ENCODE data around the gene SFTPA1.
"Not testable (repeated sequence)": the region's sequence is repeated elsewhere in the genome, so short reads cannot be mapped to it uniquely, and the experiment has no call there.

Gene SFTPA1

GRCh38 chr10:79563426-79563825 is 47.3 kb upstream of the SFTPA1 start:
- Histone ChIP-seq H3K9me2 (replicated peaks; ENCODE audit: insufficient read depth, low read length) (no peaks in the 10 kb centered on the region), H3F3A (ENCODE audit: insufficient read depth, low read length) (peaks cover 6% of the 10 kb centered on the region; the same call in 1 of the 2 replicates), H4K20me1 (ENCODE audit: insufficient read depth, low read length) (no peaks in the 10 kb centered on the region)

GRCh38 chr10:79570624-79571023 is 40.1 kb upstream of the SFTPA1 start:
- not testable (repeated sequence) for H3K9me2 ChIP-seq (replicated peaks; ENCODE audit: insufficient read depth, low read length); H3K27me3 ChIP-seq (replicated peaks; ENCODE audit: insufficient read depth, low read length); H3K4me2 ChIP-seq (ENCODE audit: low read depth, low read length); H3K9me3 ChIP-seq (replicated peaks; ENCODE audit: insufficient read depth, low read length); H3F3A ChIP-seq (ENCODE audit: insufficient read depth, low read length); H3K4me1 ChIP-seq (ENCODE audit: low read length); H3K4me3 ChIP-seq (ENCODE audit: low read length); H3K79me2 ChIP-seq (ENCODE audit: low read length); H3K36me3 ChIP-seq (replicated peaks; ENCODE audit: insufficient read depth, low read length); H4K20me1 ChIP-seq (ENCODE audit: insufficient read depth, low read length); H2AFZ ChIP-seq (ENCODE audit: low read length); H3K9ac ChIP-seq (ENCODE audit: low read length); H3K27ac ChIP-seq (ENCODE audit: low read length)
- DNase-seq, result peak; percentile 18

More at GRCh38 chr10:79563426-79563825, 47.3 kb upstream of the SFTPA1 start:
- DNase-seq, result no peak
- Histone ChIP-seq H3K4me2 (ENCODE audit: low read depth, low read length) (no peak overlapping the region), H3K9me3 (replicated peaks; ENCODE audit: insufficient read depth, low read length) (no peaks in the 10 kb centered on the region), H3K4me1 (ENCODE audit: low read length) (peaks cover 16% of the 10 kb centered on the region), H3K79me2 (ENCODE audit: low read length) (no peaks in the 10 kb centered on the region), H3K9ac (ENCODE audit: low read length) (no peak overlapping the region), H3K27me3 (replicated peaks; ENCODE audit: insufficient read depth, low read length) (no peaks in the 10 kb centered on the region), H2AFZ (ENCODE audit: low read length) (no peak overlapping the region), H3K4me3 (ENCODE audit: low read length) (no peak overlapping the region), H3K36me3 (replicated peaks; ENCODE audit: insufficient read depth, low read length) (no peaks in the 10 kb centered on the region), H3K27ac (ENCODE audit: low read length) (no peak overlapping the region)
- TF ChIP-seq EZH2 (optimal IDR thresholded peaks at IDR 0.05; ENCODE audit: low read depth, low read length), result no peak
- TF ChIP-seq EZH2phosphoT487 (IDR thresholded peaks at IDR 0.05; ENCODE audit: low read length), result no peak
- no peak for TF ChIP-seq CTCF (IDR thresholded peaks at IDR 0.05; ENCODE audit: low read length)

- Histone ChIP-seq H3K9ac (ENCODE audit: low read length) (no peak overlapping the region), H3K27ac (ENCODE audit: low read length) (no peak overlapping the region), H3K9me2 (replicated peaks; ENCODE audit: insufficient read depth, low read length) (no peaks in the 10 kb centered on the region), H4K20me1 (ENCODE audit: insufficient read depth, low read length) (no peaks in the 10 kb centered on the region), H3K4me1 (ENCODE audit: low read length) (no peaks in the 10 kb centered on the region), H3K36me3 (replicated peaks; ENCODE audit: insufficient read depth, low read length) (no peaks in the 10 kb centered on the region), H3K9me3 (replicated peaks; ENCODE audit: insufficient read depth, low read length) (no peaks in the 10 kb centered on the region), H3K79me2 (ENCODE audit: low read length) (no peaks in the 10 kb centered on the region), H3K27me3 (replicated peaks; ENCODE audit: insufficient read depth, low read length) (no peaks in the 10 kb centered on the region), H3F3A (ENCODE audit: insufficient read depth, low read length) (no peaks in the 10 kb centered on the region), H3K4me3 (ENCODE audit: low read length) (no peak overlapping the region), H2AFZ (ENCODE audit: low read length) (no peak overlapping the region), H3K4me2 (ENCODE audit: low read depth, low read length) (no peak overlapping the region)
- no peak for DNase-seq
- TF ChIP-seq EZH2phosphoT487 (IDR thresholded peaks at IDR 0.05; ENCODE audit: low read length) (no peak), EZH2 (optimal IDR thresholded peaks at IDR 0.05; ENCODE audit: low read depth, low read length) (no peak), CTCF (IDR thresholded peaks at IDR 0.05; ENCODE audit: low read length) (no peak)
Observed at GRCh38 chr10:79579361-79579760, 31.4 kb upstream of the SFTPA1 start.

GRCh38 chr10:79581044-79581443 is 29.7 kb upstream of the SFTPA1 start:
- no peaks in the 10 kb centered on the region for H3K27me3 ChIP-seq (replicated peaks; ENCODE audit: insufficient read depth, low read length)
- H3K9me3 ChIP-seq (replicated peaks; ENCODE audit: insufficient read depth, low read length), result no peaks in the 10 kb centered on the region
- no peak overlapping the region for H3K27ac ChIP-seq (ENCODE audit: low read length)
- no peaks in the 10 kb centered on the region for H3F3A ChIP-seq (ENCODE audit: insufficient read depth, low read length)
- no peak overlapping the region for H3K4me3 ChIP-seq (ENCODE audit: low read length)
- no peak for DNase-seq
- no peak overlapping the region for H3K9ac ChIP-seq (ENCODE audit: low read length)
- no peaks in the 10 kb centered on the region for H3K9me2 ChIP-seq (replicated peaks; ENCODE audit: insufficient read depth, low read length)
- TF ChIP-seq EZH2 (optimal IDR thresholded peaks at IDR 0.05; ENCODE audit: low read depth, low read length) (no peak), EZH2phosphoT487 (IDR thresholded peaks at IDR 0.05; ENCODE audit: low read length) (no peak), CTCF (IDR thresholded peaks at IDR 0.05; ENCODE audit: low read length) (no peak)
- H3K4me2 ChIP-seq (ENCODE audit: low read depth, low read length), result no peak overlapping the region
- no peaks in the 10 kb centered on the region for H4K20me1 ChIP-seq (ENCODE audit: insufficient read depth, low read length)
- H3K79me2 ChIP-seq (ENCODE audit: low read length), result no peaks in the 10 kb centered on the region
- no peak overlapping the region for H2AFZ ChIP-seq (ENCODE audit: low read length)
- H3K36me3 ChIP-seq (replicated peaks; ENCODE audit: insufficient read depth, low read length), result no peaks in the 10 kb centered on the region
- H3K4me1 ChIP-seq (ENCODE audit: low read length), result no peaks in the 10 kb centered on the region
